GM12874 (cell line): ENCODE results near the gene FAM107B.

Source experiments
- CTCF ChIP-seq: IDR thresholded peaks from 2 replicates; pipeline ENCODE4 v1.5.1; 2011; ENCODE audit warnings: low read depth, mild to moderate bottlenecking, control low read depth, low read length, moderate library complexity; ENCODE audit not compliant: insufficient read depth

The FAM107B gene

GRCh38 chr10:14558025-14558424, 216.7 kb downstream of the FAM107B start:
- TF ChIP-seq CTCF: no peak

GRCh38 chr10:14557567-14557966, 217.1 kb downstream of the FAM107B start:
- TF ChIP-seq CTCF: no peak

- peak; percentile 38; the same call in 1 of the 2 replicates for TF ChIP-seq CTCF
Observed at GRCh38 chr10:14556285-14556956, 218.3 kb downstream of the FAM107B start.

GRCh38 chr10:14555807-14556206, 218.9 kb downstream of the FAM107B start:
- no peak for TF ChIP-seq CTCF

- no peak for TF ChIP-seq CTCF
Observed at GRCh38 chr10:14554491-14555205, 220.0 kb downstream of the FAM107B start.

- no peak for TF ChIP-seq CTCF
Observed at GRCh38 chr10:14554091-14554490, 220.6 kb downstream of the FAM107B start.

- no peak for TF ChIP-seq CTCF
Observed at GRCh38 chr10:14553448-14553847, 221.2 kb downstream of the FAM107B start.
